ENCODE measurements around the gene MUC6.

Gene MUC6

DNA sequence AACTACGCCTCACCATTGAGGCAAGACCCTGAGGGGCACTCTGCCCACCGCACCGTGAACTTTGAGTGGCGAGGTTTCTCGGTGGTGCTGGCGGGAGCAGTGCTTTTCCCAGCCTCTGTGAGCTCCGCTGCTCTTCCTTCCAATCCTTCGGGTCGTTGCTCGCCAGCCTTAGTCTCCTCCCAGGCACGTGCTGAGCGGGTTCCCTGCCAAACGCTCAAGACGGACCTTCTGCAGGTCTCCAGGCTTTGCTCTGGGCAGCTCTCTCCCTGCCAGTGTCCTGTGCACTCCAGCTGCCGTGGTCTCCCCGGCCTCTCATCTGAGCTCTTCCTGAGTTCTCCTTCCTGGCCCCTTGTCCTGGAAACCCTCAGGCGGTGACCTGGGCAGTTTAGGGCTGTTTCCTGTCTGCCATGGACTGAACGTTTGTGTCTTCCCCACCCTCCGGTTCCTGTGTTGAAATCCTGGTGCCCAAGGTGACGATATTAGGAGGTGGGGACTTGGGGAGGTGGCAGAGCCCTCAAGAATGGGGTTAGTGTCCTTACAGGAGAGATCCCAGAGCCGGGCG, 11.2 kb upstream of the MUC6 start:
- no peak for DNase-seq (ENCODE audit: extremely low read depth, insufficient read length)
- Histone ChIP-seq H3K36me3 (ENCODE audit: control insufficient read depth, insufficient read depth, low read length) (no peaks in the 10 kb centered on the region), H3K4me3 (replicated peaks; ENCODE audit: low read depth, low read length) (no peak overlapping the region), H3K27me3 (replicated peaks; ENCODE audit: control insufficient read depth, insufficient read depth, low read length) (no peaks in the 10 kb centered on the region; the same call in 1 of the 2 replicates)
- TF ChIP-seq, protein P1, sequence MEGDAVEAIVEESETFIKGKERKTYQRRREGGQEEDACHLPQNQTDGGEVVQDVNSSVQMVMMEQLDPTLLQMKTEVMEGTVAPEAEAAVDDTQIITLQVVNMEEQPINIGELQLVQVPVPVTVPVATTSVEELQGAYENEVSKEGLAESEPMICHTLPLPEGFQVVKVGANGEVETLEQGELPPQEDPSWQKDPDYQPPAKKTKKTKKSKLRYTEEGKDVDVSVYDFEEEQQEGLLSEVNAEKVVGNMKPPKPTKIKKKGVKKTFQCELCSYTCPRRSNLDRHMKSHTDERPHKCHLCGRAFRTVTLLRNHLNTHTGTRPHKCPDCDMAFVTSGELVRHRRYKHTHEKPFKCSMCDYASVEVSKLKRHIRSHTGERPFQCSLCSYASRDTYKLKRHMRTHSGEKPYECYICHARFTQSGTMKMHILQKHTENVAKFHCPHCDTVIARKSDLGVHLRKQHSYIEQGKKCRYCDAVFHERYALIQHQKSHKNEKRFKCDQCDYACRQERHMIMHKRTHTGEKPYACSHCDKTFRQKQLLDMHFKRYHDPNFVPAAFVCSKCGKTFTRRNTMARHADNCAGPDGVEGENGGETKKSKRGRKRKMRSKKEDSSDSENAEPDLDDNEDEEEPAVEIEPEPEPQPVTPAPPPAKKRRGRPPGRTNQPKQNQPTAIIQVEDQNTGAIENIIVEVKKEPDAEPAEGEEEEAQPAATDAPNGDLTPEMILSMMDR (IDR thresholded peaks at IDR 0.05; ENCODE audit: insufficient read depth, low read length, poor library complexity, severe bottlenecking) = no peak

DNA sequence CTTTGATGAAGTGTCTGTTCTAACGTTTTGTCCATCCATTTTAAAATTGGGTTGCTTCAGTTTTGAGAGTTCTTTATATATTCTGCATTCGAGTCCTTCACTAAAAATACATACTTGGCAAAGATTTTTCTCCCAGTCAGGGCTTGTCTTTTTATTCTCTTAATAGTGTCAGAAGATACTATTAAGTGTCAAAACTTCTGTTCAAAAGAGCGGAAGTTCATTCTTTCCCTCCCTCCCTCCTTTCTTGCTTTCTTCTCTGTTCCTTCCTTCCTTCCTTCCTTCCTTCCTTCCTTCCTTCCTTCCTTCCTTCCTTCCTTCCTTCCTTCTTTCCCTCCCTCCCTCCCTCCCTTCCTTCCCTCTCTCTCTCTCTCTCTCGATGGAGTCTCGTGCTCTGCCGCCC, 7.6 kb upstream of the MUC6 start:
- DNase-seq (ENCODE audit: extremely low read depth, insufficient read length) = no peak
- TF ChIP-seq, protein P1 (IDR thresholded peaks at IDR 0.05; ENCODE audit: insufficient read depth, low read length, poor library complexity, severe bottlenecking) = no peak
- H3K27me3 ChIP-seq (replicated peaks; ENCODE audit: control insufficient read depth, insufficient read depth, low read length) = no peaks in the 10 kb centered on the region; the same call in 1 of the 2 replicates
- H3K4me3 ChIP-seq (replicated peaks; ENCODE audit: low read depth, low read length) = no peak overlapping the region
- no peaks in the 10 kb centered on the region for H3K36me3 ChIP-seq (ENCODE audit: control insufficient read depth, insufficient read depth, low read length)

DNA sequence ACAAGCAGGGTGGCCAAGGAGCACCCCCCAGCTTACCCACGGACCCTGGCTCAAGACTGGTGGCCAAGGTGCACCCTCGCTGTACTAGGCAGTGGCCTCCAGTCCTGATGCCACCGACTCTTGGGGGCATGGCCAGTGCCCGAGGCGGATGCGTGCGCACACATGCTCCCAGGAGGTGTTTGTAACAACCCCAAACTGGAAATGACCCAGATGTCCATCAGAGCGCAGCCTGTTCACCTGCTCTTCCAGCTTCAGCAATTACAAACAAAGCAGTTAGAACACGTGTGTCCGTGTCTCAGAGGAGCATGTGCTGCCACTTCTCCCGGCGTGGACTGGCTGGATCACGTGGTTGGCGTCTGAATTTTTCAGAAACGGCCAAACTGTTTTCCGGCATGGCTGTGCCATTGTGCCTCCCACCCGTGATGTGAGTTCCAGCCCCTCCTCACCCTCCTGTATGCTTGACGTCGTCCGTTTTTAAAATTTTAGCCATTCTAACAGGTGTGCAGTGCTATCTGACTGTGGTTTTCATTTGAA, 7.1 kb upstream of the MUC6 start:
- no peaks in the 10 kb centered on the region for H3K36me3 ChIP-seq (ENCODE audit: control insufficient read depth, insufficient read depth, low read length)
- TF ChIP-seq, protein P1 (IDR thresholded peaks at IDR 0.05; ENCODE audit: insufficient read depth, low read length, poor library complexity, severe bottlenecking) = no peak
- H3K4me3 ChIP-seq (replicated peaks; ENCODE audit: low read depth, low read length) = no peak overlapping the region
- no peaks in the 10 kb centered on the region; the same call in 1 of the 2 replicates for H3K27me3 ChIP-seq (replicated peaks; ENCODE audit: control insufficient read depth, insufficient read depth, low read length)
- DNase-seq (ENCODE audit: extremely low read depth, insufficient read length) = no peak

DNA sequence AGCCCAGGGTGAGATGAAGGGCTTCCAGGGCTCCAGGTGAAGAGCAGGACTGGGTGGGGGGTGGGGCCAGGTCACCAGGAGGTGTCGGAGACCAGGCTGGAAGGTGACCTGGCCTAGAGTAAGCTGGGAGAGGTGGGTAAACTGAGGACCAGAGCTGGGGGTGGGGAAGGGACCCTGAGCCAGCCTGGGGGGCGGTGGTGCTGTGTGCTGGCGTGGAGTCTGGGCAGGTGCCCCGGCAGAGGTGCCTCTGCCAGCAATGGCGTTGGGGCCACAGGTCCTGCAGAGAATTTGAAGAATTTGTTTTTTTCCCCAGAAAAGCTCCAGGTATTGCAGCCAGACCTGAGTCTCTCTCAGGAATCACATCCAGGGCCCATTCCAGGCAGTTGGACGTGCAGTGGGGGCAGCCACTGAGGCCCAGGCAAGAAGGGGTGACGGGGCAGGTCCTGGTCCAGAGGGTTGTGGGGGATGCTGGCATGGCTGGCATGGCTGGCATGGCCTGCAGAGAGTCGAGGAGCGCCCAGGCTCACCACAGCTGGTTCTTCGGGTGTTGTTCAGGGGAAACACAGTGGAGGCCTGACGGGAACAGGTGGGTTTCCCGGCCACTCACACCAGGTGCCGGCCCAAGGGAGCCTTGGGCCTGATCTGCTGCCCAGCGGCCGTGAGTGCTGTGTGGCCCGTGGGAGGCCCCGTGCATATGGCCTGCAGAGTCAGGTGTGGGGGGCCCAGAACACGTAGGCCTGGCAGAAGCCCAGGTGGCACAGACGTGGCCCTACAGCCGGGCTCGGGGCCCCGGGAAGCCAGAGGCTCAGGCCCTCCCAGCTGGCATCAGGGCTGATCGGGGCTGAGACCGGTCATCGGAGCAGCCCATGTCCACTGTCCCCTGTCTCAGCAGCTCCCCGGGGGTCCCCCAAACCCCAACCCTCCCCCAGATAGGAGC, 6.4 kb upstream of the MUC6 start:
- peak; percentile 1 for DNase-seq (ENCODE audit: extremely low read depth, insufficient read length)
- Histone ChIP-seq H3K27me3 (replicated peaks; ENCODE audit: control insufficient read depth, insufficient read depth, low read length) (no peaks in the 10 kb centered on the region; the same call in 1 of the 2 replicates), H3K4me3 (replicated peaks; ENCODE audit: low read depth, low read length) (no peak overlapping the region), H3K36me3 (ENCODE audit: control insufficient read depth, insufficient read depth, low read length) (no peaks in the 10 kb centered on the region)
- TF ChIP-seq, protein P1 (IDR thresholded peaks at IDR 0.05; ENCODE audit: insufficient read depth, low read length, poor library complexity, severe bottlenecking) = no peak

DNA sequence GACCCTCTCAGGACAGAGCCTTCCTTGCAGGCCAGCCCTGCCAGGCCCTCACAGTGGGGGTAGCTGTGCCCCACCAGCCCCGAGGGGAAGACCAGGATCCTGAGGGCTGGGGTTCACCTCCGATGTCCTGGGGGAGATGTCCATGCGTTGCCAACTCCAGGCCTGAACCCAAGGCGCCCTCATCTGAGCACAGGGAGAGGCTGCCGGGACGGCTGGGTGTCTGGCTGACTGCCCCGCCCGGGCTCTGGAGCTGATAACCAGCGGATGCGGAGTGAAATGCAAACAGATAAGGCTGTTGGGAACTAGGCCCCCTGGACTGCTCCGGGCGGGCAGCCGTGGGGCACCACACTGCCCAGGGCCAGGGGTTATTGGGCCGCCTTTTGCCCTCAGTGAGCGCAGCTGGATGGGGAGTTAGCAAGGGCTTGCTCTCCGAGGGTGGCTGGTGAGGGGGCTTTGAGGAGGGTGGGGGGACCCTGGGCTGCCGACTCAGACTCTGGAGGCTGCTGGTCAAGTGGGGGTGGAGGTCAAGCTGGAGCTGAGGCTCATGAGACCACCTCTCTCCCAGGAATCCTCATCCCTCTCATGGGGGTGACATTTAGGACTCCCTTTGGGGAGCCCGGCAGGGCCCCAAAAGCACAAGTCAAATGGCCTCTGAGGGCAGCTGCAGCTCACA, 5.6 kb upstream of the MUC6 start:
- no peaks in the 10 kb centered on the region for H3K36me3 ChIP-seq (ENCODE audit: control insufficient read depth, insufficient read depth, low read length)
- TF ChIP-seq, protein P1 (IDR thresholded peaks at IDR 0.05; ENCODE audit: insufficient read depth, low read length, poor library complexity, severe bottlenecking) = no peak
- H3K4me3 ChIP-seq (replicated peaks; ENCODE audit: low read depth, low read length) = no peak overlapping the region
- no peaks in the 10 kb centered on the region; the same call in 1 of the 2 replicates for H3K27me3 ChIP-seq (replicated peaks; ENCODE audit: control insufficient read depth, insufficient read depth, low read length)
- no peak for DNase-seq (ENCODE audit: extremely low read depth, insufficient read length)

Data from GM06990 (cell line).